Peyer's patch (tissue), 4 donors: ENCODE data around the gene ADCY3.

Experiments
- CTCF ChIP-seq, 6 experiments: fragments of 450-650 bp in 4 of 6; fragments of 200-600 bp in 2 of 6; sonication (generic) in 1 of 6; IDR thresholded peaks; one replicate each; pipeline ENCODE4 v1.5.1; 2017 to 2019; ENCODE audit warnings: antibody characterized with exemption in 6 of 6, mild to moderate bottlenecking in 3 of 6, moderate library complexity in 1 of 6
- POLR2A ChIP-seq, 2 donors: fragments of 450-650 bp; IDR thresholded peaks; one replicate each; pipeline ENCODE4 v1.5.1; 2017; ENCODE audit warnings: antibody characterized with exemption in 2 of 2, mild to moderate bottlenecking in 2 of 2, moderate library complexity in 2 of 2

GRCh38 chr2:24924732-24925131, 4.7 kb upstream of the ADCY3 start:
- no peak for TF ChIP-seq CTCF (IDR thresholded peaks at IDR 0.05)
- TF ChIP-seq POLR2A (IDR thresholded peaks at IDR 0.05): no peak
